ENCODE measurements around the gene FOXN4.

FOXN4 gene

DNA sequence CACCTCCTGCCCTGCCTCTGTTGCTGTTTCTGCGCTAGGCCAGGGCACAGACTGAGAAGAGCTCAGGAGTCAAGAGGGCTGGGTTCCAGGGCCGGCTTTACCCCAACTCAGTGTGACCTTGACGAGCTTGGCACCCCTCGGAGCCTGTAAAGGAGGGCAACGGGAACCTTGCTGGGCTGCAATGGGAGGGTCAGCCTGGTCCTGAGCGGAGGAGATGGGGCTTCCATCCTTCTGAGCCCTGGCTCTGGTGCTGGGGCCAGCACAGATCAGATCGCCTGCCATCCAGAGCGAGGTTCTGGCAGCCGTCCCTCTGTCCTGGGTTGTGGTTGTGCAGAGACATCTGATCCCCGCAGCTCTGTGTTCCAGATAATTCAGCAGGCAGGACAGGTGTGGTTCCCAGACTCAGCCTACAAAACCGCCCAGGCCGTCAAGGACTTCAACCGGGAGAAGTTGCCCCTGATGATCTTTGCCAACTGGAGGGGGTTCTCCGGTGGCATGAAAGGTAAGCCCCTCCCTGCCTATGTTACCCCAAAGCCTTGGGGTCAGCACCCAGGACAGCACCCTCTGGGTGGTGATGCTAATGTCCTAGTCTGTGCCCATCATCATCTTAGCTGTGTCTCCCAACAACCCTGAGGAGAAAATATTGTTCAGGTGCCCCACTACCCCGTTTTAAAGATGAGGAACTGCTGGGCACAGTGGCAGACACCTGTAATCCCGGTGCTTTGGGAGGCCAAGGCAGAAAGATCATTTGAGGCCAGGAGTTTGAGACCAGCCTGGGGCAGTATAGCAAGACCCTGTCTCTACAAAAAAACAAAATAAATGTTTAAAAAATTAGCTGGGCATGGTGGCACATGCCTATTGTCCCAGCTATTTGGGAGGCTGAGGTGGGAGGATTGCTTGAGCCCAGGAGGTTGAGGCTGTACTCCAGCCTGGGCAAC, 50.2 kb downstream of the FOXN4 start:
- DNase-seq (ENCODE audit: low read depth in 2 of 2), result no peak

DNA sequence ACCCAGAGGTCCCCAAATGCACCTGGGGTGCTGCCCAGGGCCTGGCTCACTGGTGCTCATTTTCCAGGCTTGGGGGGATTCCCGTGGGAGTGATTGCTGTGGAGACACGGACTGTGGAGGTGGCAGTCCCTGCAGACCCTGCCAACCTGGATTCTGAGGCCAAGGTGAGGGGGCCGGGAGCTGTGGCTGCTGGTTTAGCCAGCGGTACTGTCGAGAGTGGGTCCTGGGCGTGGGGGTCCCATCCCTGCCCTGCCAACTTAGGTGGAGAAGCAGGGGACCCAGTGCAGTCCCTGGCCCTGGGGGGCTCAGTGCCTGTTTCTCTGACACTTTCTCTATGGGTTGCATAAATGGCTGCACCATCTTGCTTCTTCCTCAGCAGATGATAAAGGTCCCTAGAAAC, 50.9 kb downstream of the FOXN4 start:
- DNase-seq (ENCODE audit: low read depth in 2 of 2), result no peak

DNA sequence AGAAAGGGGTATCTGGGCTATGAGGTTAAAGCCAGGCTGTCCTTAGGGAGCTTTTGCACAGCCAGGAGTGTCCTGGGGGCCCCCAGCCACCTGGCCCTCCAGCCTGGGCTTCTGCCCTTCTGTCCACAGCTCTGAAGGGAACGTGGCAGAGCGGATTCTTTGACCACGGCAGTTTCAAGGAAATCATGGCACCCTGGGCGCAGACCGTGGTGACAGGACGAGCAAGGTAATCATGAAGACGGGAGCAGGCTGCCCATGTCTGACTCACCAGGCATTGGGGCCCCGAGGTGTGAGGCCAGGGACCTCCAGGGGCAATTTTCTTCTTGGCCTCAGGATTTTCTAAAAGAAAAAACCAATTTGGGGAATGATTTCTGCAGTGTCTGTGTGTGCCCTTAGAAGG, 53.1 kb downstream of the FOXN4 start:
- no peak for DNase-seq (ENCODE audit: low read depth in 2 of 2)

DNA sequence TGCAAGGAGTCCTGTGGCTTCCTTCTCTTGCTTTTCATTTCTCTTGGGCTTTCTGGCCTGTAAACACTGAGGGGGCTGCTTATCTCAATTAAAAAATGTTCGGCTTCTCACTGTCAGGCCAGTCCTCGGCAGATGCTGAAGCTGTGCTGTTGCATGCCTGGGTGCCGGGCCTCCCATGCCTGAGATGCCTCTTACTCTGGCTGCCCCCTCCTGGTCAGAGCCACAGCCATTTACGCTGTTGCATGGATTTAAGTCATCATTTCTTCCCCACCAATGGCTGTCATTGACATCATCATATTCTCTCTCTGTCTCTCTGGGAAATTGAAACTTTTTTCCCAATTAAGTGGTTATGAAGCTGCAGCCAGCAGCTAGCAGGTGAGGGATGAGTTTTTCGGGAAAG, 53.7 kb downstream of the FOXN4 start:
- DNase-seq (ENCODE audit: low read depth in 2 of 2), result no peak

DNA sequence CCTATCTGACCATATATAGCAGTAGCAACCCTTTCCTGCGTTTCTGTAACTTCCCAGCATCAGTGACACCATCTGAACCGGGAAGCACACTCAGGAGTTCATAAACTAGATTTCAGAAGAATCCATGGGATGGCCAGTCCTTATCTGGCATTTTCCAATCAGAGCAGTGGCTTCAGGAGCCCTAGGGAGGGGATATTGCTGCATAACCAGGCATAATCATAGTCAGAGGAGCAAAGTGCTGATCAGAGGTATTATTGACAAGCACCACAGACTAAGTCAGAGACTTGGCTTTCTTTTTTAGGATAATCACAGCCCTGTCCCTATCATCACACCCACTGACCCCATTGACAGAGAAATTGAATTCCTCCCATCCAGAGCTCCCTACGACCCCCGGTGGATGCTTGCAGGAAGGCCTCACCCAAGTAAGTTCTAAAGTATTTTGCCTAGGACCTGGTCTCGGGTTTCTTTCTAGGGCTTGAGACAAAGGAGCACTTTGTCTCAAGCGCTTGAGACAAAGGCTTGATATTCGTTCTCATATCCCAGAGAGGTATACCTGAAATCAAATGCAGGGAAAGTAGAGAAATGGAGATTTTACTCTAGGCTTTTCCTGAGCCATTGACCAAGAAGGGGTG, 55.1 kb downstream of the FOXN4 start:
- DNase-seq (ENCODE audit: low read depth in 2 of 2), result no peak

DNA sequence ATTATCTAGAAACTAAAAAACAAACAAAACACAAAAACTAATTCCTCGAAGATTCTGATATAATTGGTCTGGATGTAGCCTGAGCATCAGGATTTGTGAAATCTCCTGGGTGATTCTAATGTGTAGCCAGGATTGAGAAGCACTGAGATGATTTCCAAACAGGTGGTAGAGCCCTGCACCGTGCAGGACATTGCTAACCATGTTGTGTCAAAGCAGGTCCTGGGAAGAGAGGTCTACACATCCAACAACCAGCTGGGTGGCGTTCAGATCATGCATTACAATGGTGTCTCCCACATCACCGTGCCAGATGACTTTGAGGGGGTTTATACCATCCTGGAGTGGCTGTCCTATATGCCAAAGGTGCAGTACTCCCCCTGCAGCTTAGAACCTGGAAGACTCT, 56.3 kb downstream of the FOXN4 start:
- no peak for DNase-seq (ENCODE audit: low read depth in 2 of 2)

DNA sequence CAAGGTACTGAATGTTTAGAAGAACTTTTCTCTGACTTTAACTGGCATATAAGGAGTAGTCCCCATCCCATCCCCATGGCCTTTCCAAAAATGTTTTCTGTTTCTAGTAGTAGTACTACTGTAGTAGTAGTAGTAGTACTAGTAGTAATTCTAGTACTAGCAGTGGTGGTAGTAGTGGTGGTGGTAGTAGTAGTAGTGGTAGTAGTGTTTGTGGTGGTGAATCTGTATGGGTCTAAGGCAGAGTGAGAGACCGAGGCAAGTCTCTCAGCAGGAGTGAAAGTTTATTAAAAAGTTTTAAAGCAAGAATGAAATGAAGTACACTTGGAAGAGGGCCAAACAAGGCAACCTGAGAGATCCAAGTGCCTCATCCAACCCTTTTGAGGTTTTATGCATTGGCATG, 58.6 kb downstream of the FOXN4 start:
- DNase-seq (ENCODE audit: low read depth in 2 of 2), result no peak

DNA sequence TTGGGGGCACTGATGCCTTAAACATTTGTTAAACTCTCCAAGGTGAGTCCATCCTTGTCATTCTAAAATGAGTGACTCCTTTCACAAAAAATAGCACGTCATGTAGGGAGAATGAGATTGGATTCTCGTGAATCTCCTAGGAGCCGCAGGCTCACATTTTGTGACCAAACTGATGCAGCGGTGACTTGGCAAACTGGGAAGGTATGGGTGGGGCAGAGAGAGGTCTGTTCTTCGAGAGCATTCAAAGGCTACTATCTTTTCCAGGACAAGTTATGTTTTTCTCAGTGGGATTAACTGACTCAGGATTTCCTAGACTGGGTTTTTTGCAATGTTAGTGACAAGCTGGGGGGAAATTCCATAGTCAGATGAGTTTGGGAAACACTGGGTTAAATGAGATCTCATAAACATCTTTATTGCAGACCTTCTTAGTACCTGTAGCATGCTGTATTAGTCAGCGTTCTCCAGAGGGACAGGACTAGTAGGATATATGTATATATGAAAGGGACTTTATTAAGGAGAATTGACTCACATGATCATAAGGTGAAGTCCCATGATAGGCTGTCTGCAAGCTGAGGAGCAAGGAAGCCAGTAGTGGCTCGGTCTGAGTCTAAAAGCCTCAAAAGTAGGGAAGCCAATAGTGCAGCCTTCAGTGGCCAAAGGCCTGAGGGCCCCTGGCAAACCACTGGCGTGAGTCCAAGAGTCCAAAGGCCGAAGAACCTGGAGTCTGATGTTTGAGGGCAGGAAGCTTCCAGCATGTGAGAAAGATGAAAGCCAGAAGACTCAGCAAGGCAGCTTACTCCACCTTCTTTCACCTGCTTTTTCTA, 61.0 kb downstream of the FOXN4 start:
- DNase-seq (ENCODE audit: low read depth in 2 of 2), result no peak

DNA sequence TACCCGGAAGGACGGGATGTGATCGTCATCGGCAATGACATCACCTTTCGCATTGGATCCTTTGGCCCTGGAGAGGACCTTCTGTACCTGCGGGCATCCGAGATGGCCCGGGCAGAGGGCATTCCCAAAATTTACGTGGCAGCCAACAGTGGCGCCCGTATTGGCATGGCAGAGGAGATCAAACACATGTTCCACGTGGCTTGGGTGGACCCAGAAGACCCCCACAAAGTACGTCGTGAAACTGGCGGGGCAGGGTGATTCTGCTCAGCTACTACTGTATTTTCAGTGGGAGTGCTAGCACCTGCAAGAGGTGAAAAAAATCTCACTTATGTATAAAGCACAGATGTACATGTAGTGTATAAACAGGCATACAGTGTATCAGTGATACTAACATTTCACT, 62.9 kb downstream of the FOXN4 start:
- DNase-seq (ENCODE audit: low read depth in 2 of 2), result no peak

DNA sequence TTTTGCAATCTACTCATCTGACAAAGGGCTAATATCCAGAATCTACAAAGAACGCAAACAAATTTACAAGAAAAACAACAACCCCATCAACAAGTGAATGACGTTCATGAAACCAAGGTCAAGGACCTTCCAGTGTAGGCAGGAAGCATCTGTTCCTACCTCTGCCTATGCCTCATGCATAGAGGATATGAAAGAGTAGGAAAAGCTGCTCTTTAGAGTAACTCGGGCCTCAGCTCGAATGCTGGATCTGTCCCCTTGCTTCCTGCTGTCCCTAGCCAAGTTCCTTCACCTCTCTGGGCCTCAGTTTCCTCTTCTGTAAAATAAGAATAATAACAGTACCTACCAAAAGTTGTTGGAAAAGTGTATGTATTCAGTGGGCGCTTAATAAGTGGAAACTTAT, 65.0 kb downstream of the FOXN4 start:
- DNase-seq (ENCODE audit: low read depth in 2 of 2), result no peak

DNA sequence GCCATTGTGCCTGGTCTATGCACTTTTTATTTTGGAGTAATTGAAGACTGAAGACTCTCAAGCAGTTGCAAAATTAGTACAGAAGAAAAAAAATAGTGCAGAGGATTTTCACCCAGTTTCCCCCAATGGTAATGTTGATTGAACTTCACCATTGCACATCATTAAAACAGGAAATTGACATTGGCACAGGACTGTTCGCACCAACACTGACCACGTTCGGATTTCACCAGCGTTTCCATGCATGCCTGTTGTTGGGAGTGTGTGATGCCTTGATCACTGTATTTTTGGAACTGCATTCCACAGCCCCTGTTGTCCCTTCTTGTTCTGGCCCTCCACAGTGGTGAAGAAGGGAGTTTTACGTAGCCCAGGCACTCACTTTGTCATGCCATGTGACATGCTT, 67.1 kb downstream of the FOXN4 start:
- no peak for DNase-seq (ENCODE audit: low read depth in 2 of 2)

DNA sequence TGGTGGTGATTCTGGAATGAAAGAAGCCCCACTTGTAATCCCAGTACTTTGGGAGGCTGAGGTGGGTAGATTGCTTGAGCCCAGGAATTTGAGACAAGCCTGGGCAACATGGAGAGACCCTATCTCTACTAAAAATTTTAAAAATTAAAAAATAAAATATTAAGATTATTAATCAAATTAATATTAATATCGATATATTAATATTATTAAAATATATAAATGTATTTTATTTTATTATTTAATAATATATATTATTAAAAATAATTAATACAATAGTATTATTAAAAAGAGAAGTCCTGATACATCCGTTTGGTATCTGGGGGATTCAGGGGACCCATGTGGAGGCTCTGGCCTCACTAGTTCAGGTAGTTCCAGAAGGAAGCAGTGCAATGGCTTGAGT, 68.7 kb downstream of the FOXN4 start:
- no peak for DNase-seq (ENCODE audit: low read depth in 2 of 2)

DNA sequence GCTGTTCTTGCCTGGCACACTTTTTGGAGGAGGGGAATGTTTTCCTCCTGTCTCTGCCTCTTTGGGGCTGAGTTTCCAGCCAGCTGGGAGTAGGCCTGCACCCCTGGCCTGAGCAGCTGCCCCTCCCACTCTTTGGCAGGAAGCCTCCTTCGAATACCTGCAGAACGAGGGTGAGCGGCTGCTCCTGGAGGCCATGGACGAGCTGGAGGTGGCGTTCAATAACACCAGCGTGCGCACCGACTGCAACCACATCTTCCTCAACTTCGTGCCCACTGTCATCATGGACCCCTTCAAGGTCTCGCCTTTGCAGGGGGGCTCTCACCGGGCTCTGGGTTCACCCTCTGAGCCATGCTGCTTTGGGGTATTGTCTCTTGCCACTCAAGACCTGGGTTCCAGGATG, 69.4 kb downstream of the FOXN4 start:
- no peak for DNase-seq (ENCODE audit: low read depth in 2 of 2)

DNA sequence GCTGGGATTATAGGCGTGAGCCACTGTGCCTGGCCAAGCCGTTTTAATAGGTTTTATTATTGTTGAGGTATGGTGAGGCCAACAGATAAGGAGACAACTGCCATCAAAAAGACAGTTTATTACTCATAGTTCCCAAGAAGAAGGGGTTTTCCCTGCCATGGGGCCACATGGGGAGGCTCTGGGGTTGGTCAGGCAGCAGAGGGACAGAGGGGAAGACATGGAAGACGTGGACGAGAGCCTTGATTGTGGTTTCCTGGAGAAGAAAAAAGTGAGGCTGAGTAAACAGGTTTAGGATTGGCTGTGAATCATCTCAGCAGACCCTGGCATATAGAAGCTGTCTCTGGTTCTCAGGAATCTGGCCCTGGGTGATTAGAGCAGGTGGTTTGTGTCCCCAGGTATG, 69.9 kb downstream of the FOXN4 start:
- DNase-seq (ENCODE audit: low read depth in 2 of 2), result no peak

DNA sequence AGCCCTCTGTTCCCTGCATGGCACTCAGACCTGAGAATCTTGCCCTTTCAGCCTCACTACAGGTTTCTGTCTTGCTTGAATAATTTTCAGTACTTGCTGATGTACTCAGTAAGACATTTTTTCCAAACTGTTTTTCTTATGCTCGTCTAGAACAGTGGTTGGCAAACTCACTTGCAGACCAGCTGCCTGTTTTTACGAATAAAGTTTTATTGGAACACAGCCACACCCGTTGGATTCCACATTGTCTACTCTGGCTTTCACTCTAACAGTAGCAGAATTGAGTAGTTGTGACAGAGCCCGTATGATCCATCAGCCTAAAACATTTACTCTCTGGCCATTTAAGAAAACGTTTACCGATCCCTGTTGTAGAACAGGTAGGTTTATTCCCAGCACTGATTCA, 72.8 kb downstream of the FOXN4 start:
- DNase-seq (ENCODE audit: low read depth in 2 of 2), result no peak

DNA sequence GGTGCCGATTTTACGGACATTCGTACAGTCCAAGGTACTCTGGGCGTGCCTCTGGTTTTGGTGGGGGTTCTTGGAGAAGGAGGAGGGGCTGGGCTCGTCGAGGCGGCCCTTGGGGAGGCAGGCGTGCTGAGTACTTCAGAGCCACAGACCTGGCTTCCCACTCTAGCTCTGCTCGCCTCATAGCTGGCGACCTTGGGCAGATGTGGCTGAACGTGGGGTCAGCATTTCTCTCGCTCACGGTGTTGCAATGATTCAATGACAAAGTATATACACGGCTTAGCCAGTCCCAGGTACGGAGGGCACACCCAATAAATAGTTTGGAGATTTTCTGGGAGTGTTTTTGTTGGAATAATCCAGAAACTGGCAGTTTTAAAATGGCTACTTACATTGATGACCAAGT, 75.1 kb downstream of the FOXN4 start:
- no peak for DNase-seq (ENCODE audit: low read depth in 2 of 2)

DNA sequence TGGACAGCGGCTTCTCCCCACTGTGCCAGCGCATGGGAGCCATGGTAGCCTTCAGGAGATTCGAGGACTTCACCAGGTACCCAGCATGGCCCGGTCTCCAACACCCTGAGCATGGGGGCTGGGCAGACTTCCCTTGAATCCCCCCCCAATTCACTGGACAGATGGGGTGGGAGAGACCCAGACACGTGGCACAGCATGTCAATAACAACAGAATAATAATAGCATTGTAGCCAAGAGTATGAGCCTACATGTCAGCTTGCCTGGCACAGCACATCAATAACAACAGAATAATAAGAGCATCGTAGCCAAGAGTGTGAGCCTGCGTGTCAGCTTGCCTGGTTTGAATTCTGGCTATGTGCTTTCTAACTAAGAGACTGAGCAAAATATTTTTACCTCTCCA, 76.4 kb downstream of the FOXN4 start:
- no peak for DNase-seq (ENCODE audit: low read depth in 2 of 2)

DNA sequence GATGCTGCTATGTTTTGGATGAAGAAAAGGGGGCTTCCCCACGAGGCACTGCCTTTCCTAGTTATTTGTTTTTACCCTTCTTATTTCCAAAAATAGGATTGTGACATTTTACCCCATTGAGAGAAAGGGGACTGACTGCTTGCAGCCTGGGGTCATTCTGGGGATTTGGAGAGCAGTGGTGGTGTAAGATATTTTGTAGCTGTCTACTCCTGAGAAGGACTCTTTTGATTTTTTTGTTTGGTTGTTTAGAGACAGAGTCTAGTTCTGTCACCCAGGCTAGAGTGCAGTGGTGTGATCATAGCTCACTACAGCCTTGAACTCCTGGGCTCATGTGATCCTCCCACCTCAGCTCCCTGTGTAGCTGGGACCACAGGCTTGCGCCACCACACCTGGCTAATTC, 78.9 kb downstream of the FOXN4 start:
- no peak for DNase-seq (ENCODE audit: low read depth in 2 of 2)

DNA sequence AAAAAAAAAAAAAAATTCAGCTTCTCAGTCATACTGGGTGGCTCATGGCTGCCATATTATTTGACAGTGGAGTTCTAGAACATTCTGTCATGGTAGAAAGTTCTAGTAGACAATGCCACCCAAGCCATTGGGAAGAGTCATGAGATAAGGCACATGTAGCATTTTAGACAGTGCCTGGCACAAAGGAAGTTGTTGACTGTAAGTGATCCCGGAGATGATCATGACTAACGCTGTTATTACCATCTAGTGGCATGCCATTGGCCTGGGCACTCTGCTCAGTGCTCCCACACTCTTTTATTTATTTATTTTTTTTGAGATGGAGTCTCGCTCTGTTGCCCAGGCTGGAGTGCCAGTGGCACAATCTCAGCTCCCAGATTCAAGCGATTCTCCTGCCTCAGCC, 80.4 kb downstream of the FOXN4 start:
- DNase-seq (ENCODE audit: low read depth in 2 of 2), result no peak
